ENCODE results near the gene DPP9.

- TF ChIP-seq CTCF (conservative IDR thresholded peaks at IDR 0.05; ENCODE audit: low read length) (no peak), EZH2phosphoT487 (IDR thresholded peaks at IDR 0.05; ENCODE audit: borderline replicate concordance) (no peak)
These were observed 24.5 kb upstream of the DPP9 start for GRCh38 chr19:4748185-4748584.
